GM12878 (cell line): Measurements from ENCODE around the gene PXDC1. TPM values are rescaled to one million over a fixed set of nuclear protein-coding genes. Genes with fewer than 3 reads are reported as not detected.

Experiments
- ASH2L ChIP-seq: fragments of 300-600, 200-600 bp; sonication (generic); IDR thresholded peaks from 2 replicates; pipeline ENCODE4 v1.6.1; 2017; ENCODE audit warnings: low read depth, mild to moderate bottlenecking, borderline replicate concordance
- BCL11A ChIP-seq: IDR thresholded peaks from 2 replicates; pipeline ENCODE4 v1.6.1; 2011; ENCODE audit warnings: low read depth, low read length
- IKZF1 ChIP-seq: fragments of 450-650 bp; conservative IDR thresholded peaks from 2 replicates; pipeline ENCODE4 v1.6.1; 2017; ENCODE audit warnings: antibody characterized with exemption, mild to moderate bottlenecking
- NRF1 ChIP-seq: conservative IDR thresholded peaks from 2 replicates; pipeline ENCODE4 v1.6.1; 2011; ENCODE audit warnings: mild to moderate bottlenecking, low read depth, low read length, improper control_type of control experiment
- RUNX3 ChIP-seq: IDR thresholded peaks from 2 replicates; pipeline ENCODE4 v1.6.1; 2012; ENCODE audit warnings: low read length, inconsistent platforms
- TCF12 ChIP-seq: IDR thresholded peaks from 2 replicates; pipeline ENCODE4 v1.6.1; 2011; ENCODE audit warnings: low read depth, mild to moderate bottlenecking, low read length
- polyA plus RNA-seq, 11 experiments: library from polyadenylated mRNA; depleted of rRNA in 4 of 11; unstranded in 6 of 11; stranded (reverse) in 5 of 11; fragments of >200 nt; fragmentation: Nextera tagmentation in 4 of 11; fragmentation: Illumina TruSeq in 1 of 11; extraction: Ambion mirVana in 4 of 11; extraction: Trizol in 1 of 11; gene quantifications; 1 replicate in 1 of 11; 2 replicates in 10 of 11; pipeline versions ENCODE4 v1.2.1 to v1.2.3, GENCODE V29; 2011 to 2016; ENCODE audit warnings: inconsistent platforms in 2 of 11, missing spikeins in 2 of 11, low read depth in 1 of 11
- total RNA-seq, 4 experiments: library from RNA; depleted of rRNA in 3 of 4; stranded (reverse); fragments of >200 nt in 3 of 4; fragmentation: Illumina TruSeq in 1 of 4; extraction: Trizol in 1 of 4; gene quantifications; 2 replicates each; pipeline versions ENCODE4 v1.2.1 to v1.2.3, GENCODE V29; 2013 to 2021
- TF ChIP-seq, protein P1 (sequence below): fragments of 450-650 bp; IDR thresholded peaks from 2 replicates; pipeline ENCODE4 v1.6.1; 2016; ENCODE audit warnings: mild to moderate bottlenecking, moderate library complexity, borderline replicate concordance
- TF ChIP-seq, protein P2 (sequence below): fragments of 450-650 bp; conservative IDR thresholded peaks from 2 replicates; pipeline ENCODE4 v1.6.1; 2017; ENCODE audit warnings: mild to moderate bottlenecking, moderate library complexity
- TF ChIP-seq, protein P3 (sequence below): fragments of 150-350 bp; IDR thresholded peaks from 2 replicates; pipeline ENCODE4 v1.6.1; 2016; ENCODE audit warnings: low read depth, low read length
- TF ChIP-seq, protein P4 (sequence below): IDR thresholded peaks from 2 replicates; pipeline ENCODE4 v1.6.1; 2011; ENCODE audit warnings: low read depth, low read length, improper control_type of control experiment, borderline replicate concordance

PXDC1 gene
- total and polyA plus RNA-seq, 10 of the 15 experiments (the other 5 are each of a cell fraction or from before 2014, with no cell fraction given), result 0.03 to 0.72 (median 0.32) TPM; not detected in 2

DNA sequence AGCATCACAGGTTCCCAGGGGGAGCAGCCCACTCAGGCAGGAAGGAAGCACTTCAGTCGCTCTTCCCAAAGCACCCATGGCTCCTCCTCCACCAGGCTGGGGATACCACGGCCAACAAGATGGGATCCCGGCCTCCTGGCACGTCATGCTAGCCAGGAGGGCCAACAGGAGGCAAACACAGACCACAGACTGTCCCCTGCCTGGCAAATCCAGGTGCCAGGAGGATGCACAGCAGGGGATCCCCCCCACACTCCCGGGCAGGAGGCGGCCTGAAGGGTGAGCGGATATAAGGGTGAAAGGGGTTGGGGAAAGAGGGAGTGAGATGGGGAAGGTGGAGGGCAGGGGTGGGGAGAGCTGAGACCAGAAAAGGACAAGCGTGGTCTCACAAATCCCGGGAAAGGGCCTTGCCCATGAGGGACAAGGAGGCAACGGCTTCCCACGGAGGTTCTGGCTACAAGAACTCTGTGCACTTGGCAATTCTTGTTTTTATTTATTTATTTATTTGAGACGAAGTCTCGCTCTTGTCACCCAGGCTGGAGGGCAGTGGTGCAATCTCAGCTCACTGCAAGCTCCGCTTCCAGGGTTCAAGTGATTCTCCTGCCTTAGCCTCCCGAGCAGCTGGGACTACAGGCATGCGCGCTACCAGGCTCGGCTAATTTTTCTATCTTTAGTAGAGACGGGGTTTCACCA lies 7.2 kb downstream of the PXDC1 start (continued):
- TF ChIP-seq TCF12 (no peak), BCL11A (no peak), ASH2L (no peak), IKZF1 (no peak), NRF1 (no peak), RUNX3 (no peak)
- TF ChIP-seq, protein P1, sequence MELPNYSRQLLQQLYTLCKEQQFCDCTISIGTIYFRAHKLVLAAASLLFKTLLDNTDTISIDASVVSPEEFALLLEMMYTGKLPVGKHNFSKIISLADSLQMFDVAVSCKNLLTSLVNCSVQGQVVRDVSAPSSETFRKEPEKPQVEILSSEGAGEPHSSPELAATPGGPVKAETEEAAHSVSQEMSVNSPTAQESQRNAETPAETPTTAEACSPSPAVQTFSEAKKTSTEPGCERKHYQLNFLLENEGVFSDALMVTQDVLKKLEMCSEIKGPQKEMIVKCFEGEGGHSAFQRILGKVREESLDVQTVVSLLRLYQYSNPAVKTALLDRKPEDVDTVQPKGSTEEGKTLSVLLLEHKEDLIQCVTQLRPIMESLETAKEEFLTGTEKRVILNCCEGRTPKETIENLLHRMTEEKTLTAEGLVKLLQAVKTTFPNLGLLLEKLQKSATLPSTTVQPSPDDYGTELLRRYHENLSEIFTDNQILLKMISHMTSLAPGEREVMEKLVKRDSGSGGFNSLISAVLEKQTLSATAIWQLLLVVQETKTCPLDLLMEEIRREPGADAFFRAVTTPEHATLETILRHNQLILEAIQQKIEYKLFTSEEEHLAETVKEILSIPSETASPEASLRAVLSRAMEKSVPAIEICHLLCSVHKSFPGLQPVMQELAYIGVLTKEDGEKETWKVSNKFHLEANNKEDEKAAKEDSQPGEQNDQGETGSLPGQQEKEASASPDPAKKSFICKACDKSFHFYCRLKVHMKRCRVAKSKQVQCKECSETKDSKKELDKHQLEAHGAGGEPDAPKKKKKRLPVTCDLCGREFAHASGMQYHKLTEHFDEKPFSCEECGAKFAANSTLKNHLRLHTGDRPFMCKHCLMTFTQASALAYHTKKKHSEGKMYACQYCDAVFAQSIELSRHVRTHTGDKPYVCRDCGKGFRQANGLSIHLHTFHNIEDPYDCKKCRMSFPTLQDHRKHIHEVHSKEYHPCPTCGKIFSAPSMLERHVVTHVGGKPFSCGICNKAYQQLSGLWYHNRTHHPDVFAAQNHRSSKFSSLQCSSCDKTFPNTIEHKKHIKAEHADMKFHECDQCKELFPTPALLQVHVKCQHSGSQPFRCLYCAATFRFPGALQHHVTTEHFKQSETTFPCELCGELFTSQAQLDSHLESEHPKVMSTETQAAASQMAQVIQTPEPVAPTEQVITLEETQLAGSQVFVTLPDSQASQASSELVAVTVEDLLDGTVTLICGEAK, result no peak
- TF ChIP-seq, protein P2, sequence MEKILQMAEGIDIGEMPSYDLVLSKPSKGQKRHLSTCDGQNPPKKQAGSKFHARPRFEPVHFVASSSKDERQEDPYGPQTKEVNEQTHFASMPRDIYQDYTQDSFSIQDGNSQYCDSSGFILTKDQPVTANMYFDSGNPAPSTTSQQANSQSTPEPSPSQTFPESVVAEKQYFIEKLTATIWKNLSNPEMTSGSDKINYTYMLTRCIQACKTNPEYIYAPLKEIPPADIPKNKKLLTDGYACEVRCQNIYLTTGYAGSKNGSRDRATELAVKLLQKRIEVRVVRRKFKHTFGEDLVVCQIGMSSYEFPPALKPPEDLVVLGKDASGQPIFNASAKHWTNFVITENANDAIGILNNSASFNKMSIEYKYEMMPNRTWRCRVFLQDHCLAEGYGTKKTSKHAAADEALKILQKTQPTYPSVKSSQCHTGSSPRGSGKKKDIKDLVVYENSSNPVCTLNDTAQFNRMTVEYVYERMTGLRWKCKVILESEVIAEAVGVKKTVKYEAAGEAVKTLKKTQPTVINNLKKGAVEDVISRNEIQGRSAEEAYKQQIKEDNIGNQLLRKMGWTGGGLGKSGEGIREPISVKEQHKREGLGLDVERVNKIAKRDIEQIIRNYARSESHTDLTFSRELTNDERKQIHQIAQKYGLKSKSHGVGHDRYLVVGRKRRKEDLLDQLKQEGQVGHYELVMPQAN, result no peak
- TF ChIP-seq, protein P3, sequence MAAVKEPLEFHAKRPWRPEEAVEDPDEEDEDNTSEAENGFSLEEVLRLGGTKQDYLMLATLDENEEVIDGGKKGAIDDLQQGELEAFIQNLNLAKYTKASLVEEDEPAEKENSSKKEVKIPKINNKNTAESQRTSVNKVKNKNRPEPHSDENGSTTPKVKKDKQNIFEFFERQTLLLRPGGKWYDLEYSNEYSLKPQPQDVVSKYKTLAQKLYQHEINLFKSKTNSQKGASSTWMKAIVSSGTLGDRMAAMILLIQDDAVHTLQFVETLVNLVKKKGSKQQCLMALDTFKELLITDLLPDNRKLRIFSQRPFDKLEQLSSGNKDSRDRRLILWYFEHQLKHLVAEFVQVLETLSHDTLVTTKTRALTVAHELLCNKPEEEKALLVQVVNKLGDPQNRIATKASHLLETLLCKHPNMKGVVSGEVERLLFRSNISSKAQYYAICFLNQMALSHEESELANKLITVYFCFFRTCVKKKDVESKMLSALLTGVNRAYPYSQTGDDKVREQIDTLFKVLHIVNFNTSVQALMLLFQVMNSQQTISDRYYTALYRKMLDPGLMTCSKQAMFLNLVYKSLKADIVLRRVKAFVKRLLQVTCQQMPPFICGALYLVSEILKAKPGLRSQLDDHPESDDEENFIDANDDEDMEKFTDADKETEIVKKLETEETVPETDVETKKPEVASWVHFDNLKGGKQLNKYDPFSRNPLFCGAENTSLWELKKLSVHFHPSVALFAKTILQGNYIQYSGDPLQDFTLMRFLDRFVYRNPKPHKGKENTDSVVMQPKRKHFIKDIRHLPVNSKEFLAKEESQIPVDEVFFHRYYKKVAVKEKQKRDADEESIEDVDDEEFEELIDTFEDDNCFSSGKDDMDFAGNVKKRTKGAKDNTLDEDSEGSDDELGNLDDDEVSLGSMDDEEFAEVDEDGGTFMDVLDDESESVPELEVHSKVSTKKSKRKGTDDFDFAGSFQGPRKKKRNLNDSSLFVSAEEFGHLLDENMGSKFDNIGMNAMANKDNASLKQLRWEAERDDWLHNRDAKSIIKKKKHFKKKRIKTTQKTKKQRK, result no peak
- TF ChIP-seq, protein P4, sequence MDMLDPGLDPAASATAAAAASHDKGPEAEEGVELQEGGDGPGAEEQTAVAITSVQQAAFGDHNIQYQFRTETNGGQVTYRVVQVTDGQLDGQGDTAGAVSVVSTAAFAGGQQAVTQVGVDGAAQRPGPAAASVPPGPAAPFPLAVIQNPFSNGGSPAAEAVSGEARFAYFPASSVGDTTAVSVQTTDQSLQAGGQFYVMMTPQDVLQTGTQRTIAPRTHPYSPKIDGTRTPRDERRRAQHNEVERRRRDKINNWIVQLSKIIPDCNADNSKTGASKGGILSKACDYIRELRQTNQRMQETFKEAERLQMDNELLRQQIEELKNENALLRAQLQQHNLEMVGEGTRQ, result no peak
